Panc1 (cell line): ENCODE data around the gene TRIL.

Experiments used
- POLR2AphosphoS5 ChIP-seq: IDR thresholded peaks from 2 replicates; pipeline ENCODE4 v1.6.1; 2012; ENCODE audit warnings: mild to moderate bottlenecking, low read depth, low read length, moderate library complexity
- TF ChIP-seq, protein P1 (sequence below): fragments of 450-650 bp; IDR thresholded peaks from 2 replicates; pipeline ENCODE4 v1.5.1; 2017; ENCODE audit warnings: mild to moderate bottlenecking

- no peak for TF ChIP-seq POLR2AphosphoS5
- TF ChIP-seq, protein P1, sequence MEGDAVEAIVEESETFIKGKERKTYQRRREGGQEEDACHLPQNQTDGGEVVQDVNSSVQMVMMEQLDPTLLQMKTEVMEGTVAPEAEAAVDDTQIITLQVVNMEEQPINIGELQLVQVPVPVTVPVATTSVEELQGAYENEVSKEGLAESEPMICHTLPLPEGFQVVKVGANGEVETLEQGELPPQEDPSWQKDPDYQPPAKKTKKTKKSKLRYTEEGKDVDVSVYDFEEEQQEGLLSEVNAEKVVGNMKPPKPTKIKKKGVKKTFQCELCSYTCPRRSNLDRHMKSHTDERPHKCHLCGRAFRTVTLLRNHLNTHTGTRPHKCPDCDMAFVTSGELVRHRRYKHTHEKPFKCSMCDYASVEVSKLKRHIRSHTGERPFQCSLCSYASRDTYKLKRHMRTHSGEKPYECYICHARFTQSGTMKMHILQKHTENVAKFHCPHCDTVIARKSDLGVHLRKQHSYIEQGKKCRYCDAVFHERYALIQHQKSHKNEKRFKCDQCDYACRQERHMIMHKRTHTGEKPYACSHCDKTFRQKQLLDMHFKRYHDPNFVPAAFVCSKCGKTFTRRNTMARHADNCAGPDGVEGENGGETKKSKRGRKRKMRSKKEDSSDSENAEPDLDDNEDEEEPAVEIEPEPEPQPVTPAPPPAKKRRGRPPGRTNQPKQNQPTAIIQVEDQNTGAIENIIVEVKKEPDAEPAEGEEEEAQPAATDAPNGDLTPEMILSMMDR, result no peak
Measured at GRCh38 chr7:28903730-28904577, 54.2 kb downstream of the TRIL start.
